ENCODE results near the gene SPAST. TPM values are rescaled to one million over a fixed set of nuclear protein-coding genes. Genes with fewer than 3 reads are reported as not detected.
A peak's percentile ranks its signal among the peaks of the same experiment; 100 is the strongest.

SPAST gene
- total and polyA plus RNA-seq, 9 of the 15 experiments (the other 6 are each of a cell fraction or from before 2014, with no cell fraction given): 7.4 to 37.0 (median 19.0) TPM

- TF ChIP-seq ZNF318 (IDR thresholded peaks at IDR 0.05; ENCODE audit: borderline replicate concordance in 1 of 2, low read depth in 1 of 2): no peak
- no peak for TF ChIP-seq ZZZ3 (IDR thresholded peaks at IDR 0.05)
- TF ChIP-seq PRDM10 (IDR thresholded peaks at IDR 0.05; ENCODE audit: partially characterized antibody): peak; percentile 9
- TF ChIP-seq FOXK1 (CRISPR knock-in tag; IDR thresholded peaks at IDR 0.05; ENCODE audit: borderline replicate concordance): no peak
- no peak; a peak in 1 of 4 replicates for TF ChIP-seq KDM1A (IDR thresholded peaks at IDR 0.05)
- no peak for TF ChIP-seq C11orf30 (IDR thresholded peaks at IDR 0.05; ENCODE audit: low read depth)
- no peak for TF ChIP-seq IFI16 (CRISPR knock-in tag; IDR thresholded peaks at IDR 0.05)
- TF ChIP-seq ZNF583 (CRISPR knock-in tag; IDR thresholded peaks at IDR 0.05): no peak
- TF ChIP-seq, protein P1, sequence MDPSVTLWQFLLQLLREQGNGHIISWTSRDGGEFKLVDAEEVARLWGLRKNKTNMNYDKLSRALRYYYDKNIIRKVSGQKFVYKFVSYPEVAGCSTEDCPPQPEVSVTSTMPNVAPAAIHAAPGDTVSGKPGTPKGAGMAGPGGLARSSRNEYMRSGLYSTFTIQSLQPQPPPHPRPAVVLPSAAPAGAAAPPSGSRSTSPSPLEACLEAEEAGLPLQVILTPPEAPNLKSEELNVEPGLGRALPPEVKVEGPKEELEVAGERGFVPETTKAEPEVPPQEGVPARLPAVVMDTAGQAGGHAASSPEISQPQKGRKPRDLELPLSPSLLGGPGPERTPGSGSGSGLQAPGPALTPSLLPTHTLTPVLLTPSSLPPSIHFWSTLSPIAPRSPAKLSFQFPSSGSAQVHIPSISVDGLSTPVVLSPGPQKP (CRISPR knock-in tag; IDR thresholded peaks at IDR 0.05): no peak
- TF ChIP-seq TAF1 (IDR thresholded peaks at IDR 0.05; ENCODE audit: control insufficient read depth, extremely low read depth, insufficient read depth, low read length, severe bottlenecking): peak; percentile 12
- peak; percentile 17 for TF ChIP-seq CCNT2 (IDR thresholded peaks at IDR 0.05; ENCODE audit: borderline replicate concordance, extremely low read depth, insufficient read length, low read depth, low read length)
- TF ChIP-seq TARDBP (IDR thresholded peaks at IDR 0.05): no peak
- TF ChIP-seq EP300 (IDR thresholded peaks at IDR 0.05; ENCODE audit: low read length): no peak
- no peak for TF ChIP-seq HDAC8 (tag; IDR thresholded peaks at IDR 0.05)
These were observed 755 bp downstream of the SPAST start (continued) for GRCh38 chr2:32064021-32064601.

Measured in K562 (cell line).